Ecto neural progenitor cell (in vitro differentiated cells): ENCODE results near the gene KY.

Experiments used
- DNase-seq: peaks from one replicate; pipeline ENCODE4 v3.0.0-alpha.2; 2018; ENCODE audit warnings: low spot score

The KY gene

DNA sequence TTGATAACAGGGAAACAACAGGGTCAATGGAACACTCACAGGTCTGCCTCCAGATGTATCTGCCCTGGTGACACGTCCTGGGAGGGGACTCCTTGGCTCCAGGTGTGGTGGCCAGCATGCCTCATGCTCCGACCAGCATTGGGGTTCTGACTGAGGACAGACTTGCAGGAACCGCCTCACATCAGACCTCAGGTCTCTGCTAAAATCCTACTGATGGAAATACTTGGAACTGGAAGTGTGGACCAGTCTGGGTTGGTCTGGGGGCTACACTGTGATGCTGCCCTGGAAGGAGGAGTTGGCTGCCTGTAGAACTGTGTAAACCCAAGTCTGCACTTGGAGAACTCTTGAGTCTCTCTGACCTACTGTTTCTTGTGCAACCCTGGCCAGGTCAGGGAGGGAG is 17.1 kb upstream of the KY start:
- no peak for DNase-seq

DNA sequence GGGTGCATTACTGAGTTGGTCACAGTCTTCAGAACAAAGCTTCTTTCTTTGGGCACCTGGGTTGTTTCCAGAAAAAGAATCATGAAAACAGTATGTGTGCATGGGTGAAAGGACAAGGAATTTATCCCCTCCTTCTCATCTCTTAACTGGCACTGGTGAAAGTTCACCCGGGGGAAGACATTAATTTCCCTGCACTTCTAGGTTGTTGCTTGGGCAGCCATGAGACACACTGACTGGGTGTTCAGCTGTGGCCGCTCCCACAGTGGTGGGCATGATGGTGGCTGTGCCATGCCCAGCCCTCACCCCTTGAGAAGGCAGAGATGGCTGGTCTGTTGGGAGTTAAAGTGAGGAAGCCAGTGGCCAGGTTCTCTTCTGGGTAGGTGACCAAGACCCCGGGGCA is 16.6 kb upstream of the KY start:
- no peak for DNase-seq

- no peak for DNase-seq
Observed at GRCh38 chr3:134666885-134667284, 16.1 kb upstream of the KY start.

DNA sequence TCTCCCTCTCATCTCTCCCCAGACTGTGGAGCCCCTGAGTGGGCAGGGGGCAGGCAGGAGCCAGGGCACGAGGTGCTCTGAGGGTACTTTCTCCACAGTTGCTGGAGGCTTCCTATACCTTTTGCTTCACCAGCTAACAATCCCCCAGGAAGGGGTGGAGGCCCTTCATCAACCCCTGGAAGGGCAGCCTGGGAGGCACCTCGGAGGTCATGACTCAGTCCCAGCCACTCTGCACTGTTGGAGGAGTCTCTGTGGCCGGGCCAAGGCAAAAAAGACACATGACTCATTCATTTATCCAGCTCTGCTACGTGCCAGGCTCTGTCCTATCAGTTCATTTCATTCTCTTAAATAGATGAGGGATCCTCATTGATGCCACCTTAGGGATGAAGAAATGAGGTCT is 15.6 kb upstream of the KY start:
- DNase-seq, result no peak

DNA sequence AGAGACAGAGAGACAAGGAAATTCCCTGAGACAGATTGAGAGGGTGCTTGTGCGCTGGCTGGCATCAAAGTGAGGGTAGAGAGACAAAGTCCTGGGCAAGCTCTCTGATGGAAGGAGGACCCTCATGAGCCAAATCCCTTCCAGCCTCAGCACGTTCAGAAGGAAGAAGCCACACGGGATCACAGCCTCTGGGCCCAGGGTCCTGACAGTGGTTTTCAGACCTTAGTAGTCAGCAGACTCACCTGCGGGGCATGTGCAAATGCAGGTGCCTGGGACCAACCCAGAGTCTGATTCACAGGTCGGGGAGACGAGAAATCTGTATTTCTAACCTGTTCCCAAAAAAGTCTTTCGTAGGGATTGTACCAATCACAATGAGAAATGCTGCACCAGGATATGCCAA is 15.2 kb upstream of the KY start:
- DNase-seq, result no peak

- no peak for DNase-seq
Observed at GRCh38 chr3:134665243-134665642, 14.4 kb upstream of the KY start.

DNA sequence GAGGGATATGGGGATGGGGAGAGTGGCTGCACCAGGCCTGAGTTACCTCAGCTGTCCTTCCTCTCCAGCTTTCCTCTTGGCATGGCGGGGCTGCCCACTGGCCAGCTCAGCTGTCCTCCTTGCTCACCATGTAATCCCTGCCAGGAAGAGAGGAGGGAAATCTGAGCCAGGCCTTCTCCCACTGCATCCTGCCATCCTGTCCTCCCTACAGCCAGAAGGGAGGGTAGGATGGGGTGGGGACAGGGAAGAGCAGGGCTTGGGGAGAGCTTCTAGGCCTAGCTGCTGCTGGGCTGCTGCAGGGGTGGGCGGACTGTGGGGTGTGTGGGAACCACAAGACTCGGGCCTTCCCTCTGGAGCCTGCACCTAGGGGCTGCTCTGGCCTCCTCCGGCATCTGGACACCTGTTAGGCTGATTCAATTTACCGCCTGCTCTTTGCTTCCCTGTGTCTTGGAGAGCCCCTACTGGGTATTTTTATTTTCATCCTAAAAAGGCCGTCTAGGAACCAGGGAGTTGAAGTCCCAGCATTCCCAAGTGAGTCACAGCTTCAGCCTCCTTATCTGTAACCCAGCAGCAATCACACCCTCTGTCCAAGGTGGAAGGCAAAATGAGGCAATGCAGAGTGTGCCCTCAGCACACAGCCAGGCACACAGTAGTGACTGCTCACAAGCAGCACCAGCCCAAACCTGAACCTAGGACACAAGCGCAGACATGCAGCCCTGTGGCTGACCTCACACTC is 13.1 kb upstream of the KY start:
- DNase-seq, result no peak

DNA sequence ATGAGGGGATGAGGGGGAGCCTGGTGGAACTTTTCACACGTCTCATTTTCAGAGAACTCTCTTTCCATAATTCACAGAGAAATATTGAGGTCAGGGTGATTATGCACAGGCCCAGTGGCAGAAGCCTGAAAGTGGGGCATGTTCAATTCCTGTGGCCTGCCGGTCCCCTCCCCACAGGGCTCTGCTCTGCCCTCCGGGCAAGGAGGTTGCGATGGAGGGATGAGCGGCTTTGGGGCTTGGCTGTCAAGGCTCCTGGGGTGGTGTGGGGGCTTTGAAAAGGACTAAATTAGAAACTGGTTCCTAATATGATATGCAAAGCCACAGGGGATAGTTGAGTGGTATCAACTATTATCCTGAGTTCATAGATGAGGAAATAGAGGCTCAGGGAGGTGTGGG is 9.2 kb upstream of the KY start:
- no peak for DNase-seq

GRCh38 chr3:134659391-134660045 is 8.7 kb upstream of the KY start:
- no peak for DNase-seq

- no peak for DNase-seq
Observed at GRCh38 chr3:134658555-134658954, 7.7 kb upstream of the KY start.

- DNase-seq, result no peak
Observed at GRCh38 chr3:134656211-134656800, 5.5 kb upstream of the KY start.

- DNase-seq, result no peak
Observed at GRCh38 chr3:134655706-134656105, 4.9 kb upstream of the KY start.

- DNase-seq, result no peak
Observed at GRCh38 chr3:134654031-134654430, 3.2 kb upstream of the KY start.

- DNase-seq, result no peak
Observed at GRCh38 chr3:134652886-134653630, 2.2 kb upstream of the KY start.

- peak; percentile 30 for DNase-seq
Observed at GRCh38 chr3:134652409-134652831, 1.6 kb upstream of the KY start.

DNA sequence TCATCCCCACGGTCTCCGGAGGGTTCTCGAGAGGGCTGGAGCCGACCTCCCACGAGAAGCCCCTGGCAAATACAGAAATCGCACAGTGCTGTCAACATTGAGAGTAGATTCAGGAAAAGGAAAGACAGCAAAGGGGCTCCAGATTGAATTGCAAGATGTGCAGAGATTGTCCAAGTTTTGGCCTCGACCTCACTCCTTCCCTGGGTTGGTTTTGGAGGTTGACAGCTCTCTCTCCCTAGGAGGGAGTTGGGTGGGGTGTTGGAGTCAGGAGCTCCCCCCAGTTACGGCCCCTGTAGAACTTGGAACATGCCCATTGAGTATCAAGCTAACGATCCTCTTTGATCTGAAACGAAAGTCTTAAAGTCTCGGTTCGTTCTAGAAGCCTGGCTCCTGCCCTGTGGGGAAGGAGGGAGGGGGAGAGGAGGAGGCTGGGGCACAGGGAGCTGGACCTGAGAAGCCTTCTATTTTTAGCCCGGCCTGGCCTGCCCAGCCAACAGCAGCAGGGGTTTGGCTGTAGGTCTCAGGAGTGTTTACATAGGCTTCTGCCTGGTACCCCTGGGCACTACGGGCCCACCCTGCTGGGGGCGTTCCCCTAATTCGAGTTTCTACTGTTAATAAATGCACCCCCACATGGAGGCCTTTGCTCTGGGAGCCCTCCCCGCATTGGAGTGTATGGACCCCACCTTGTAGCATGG is 672 bp upstream of the KY start:
- DNase-seq, result peak; percentile 41

DNA sequence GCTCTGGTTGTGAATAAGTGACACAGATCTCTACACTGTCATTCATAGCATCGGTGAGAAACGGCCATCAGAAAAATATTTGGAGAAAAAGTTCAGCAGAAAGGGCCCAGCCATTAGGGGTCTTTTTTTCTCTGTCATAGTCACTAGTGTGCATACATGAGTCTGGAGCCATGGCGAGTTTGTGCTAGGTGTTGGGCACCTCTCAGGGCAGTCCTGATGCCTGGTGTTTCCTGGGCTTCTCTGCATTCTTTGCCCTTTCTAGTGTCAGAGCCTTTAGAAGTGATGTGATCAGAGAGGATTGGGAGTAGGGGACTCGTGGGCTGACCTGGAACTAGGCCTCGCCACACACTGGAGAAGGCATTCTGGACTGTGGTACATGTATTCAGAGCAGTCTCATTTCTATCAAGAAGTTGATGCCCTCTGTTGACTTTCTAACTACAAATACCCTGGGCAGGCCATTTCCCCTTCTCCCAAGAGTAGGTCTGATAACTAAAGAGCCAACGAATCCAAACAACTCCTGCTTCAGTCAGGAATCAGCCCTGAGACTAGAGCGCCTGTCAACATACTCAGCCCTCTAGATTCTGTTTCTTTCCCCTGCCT is 1.6 kb downstream of the KY start:
- peak; percentile 31 for DNase-seq

GRCh38 chr3:134647902-134648760 is 2.7 kb downstream of the KY start:
- DNase-seq, result peak; percentile 24

DNA sequence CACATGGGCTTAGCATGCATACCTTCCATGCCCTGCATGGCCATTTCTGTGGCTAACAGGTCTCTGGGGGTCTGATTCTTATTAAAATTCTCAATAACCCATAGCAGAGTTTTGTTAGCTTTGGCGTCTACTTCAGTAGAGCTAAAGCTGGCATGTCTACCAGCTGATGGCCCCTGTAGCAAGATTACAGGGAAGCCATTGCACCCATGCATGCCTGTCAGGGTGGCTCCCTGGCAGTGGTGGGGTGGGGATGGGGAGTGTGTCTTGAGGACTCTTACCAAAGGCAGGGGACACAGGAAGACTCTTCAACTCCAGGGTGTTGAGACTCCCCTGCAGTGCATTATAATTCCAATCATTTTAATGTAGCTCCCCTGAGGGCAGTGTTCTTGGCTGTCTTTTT is 4.7 kb downstream of the KY start:
- peak; percentile 17 for DNase-seq

DNA sequence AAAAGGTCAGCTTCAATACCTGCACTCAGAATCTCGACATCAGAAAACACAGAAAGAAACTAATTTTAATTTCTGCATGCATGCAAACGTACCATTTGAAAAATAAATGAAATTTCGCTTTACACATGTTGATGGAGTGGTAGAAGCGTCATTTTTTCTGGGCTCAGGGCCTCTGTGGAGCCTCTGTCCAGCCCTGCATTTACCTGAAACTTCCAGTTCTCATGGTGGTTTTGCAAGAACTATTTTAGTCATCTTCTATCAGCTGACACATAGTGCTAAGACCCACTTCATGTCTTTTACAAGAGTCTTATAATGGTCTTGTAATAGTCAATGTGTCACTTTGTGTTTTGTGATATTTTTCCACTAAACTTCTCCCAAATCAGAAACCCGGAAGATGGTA is 5.3 kb downstream of the KY start:
- DNase-seq, result no peak
